ENCODE measurements around the gene HOXA2. TPM values are rescaled to one million over a fixed set of nuclear protein-coding genes. Genes with fewer than 3 reads are reported as not detected.

HOXA2 gene
- total RNA-seq, 1 experiment from 2014 or later: not detected

GRCh38 chr7:27124902-27125689 is 22.6 kb upstream of the HOXA2 start:
- Histone ChIP-seq H3K9me3 (ENCODE audit: low read depth, low read length, poor library complexity, severe bottlenecking) (no peaks in the 10 kb centered on the region), H3K4me3 (ENCODE audit: low read depth, low read length, poor library complexity, severe bottlenecking) (no peak overlapping the region), H3K36me3 (ENCODE audit: insufficient read depth, low read length, poor library complexity, severe bottlenecking) (no peaks in the 10 kb centered on the region), H3K4me1 (ENCODE audit: insufficient read depth, low read length, poor library complexity, severe bottlenecking) (no peaks in the 10 kb centered on the region), H3K27ac (ENCODE audit: low read depth, low read length, poor library complexity, severe bottlenecking) (no peak overlapping the region), H3K27me3 (replicated peaks; ENCODE audit: insufficient read depth, low read depth, low read length, poor library complexity) (peaks cover 100% of the 10 kb centered on the region)
- DNase-seq (ENCODE audit: low spot score): no peak
- BruUV-seq (replicated peaks): no TSS peak
- intact Hi-C loops (cut with micrococcal nuclease; ENCODE audit: unreplicated experiment): no loop called here
- TF ChIP-seq CTCF (conservative IDR thresholded peaks at IDR 0.05; ENCODE audit: low read depth, low read length): no peak
- TF ChIP-seq EZH2 (IDR thresholded peaks at IDR 0.05; ENCODE audit: borderline replicate concordance, low read depth, low read length, poor library complexity, severe bottlenecking): no peak
- ChIA-PET CTCF (no interaction called here), POLR2A (ENCODE audit: low non-redundant PET) (no interaction called here)

GRCh38 chr7:27124096-27124901 is 21.8 kb upstream of the HOXA2 start:
- Histone ChIP-seq H3K9me3 (ENCODE audit: low read depth, low read length, poor library complexity, severe bottlenecking) (no peaks in the 10 kb centered on the region), H3K27ac (ENCODE audit: low read depth, low read length, poor library complexity, severe bottlenecking) (no peak overlapping the region), H3K36me3 (ENCODE audit: insufficient read depth, low read length, poor library complexity, severe bottlenecking) (no peaks in the 10 kb centered on the region), H3K27me3 (replicated peaks; ENCODE audit: insufficient read depth, low read depth, low read length, poor library complexity) (peaks cover 100% of the 10 kb centered on the region), H3K4me3 (ENCODE audit: low read depth, low read length, poor library complexity, severe bottlenecking) (no peak overlapping the region), H3K4me1 (ENCODE audit: insufficient read depth, low read length, poor library complexity, severe bottlenecking) (no peaks in the 10 kb centered on the region)
- ChIA-PET POLR2A (ENCODE audit: low non-redundant PET) (no interaction called here), CTCF (no interaction called here)
- intact Hi-C loops (cut with micrococcal nuclease; ENCODE audit: unreplicated experiment): no loop called here
- DNase-seq (ENCODE audit: low spot score): no peak
- peak; percentile 87 for TF ChIP-seq EZH2 (IDR thresholded peaks at IDR 0.05; ENCODE audit: borderline replicate concordance, low read depth, low read length, poor library complexity, severe bottlenecking)
- no peak for TF ChIP-seq CTCF (conservative IDR thresholded peaks at IDR 0.05; ENCODE audit: low read depth, low read length)
- BruUV-seq (replicated peaks): no TSS peak

- no peaks in the 10 kb centered on the region for H3K9me3 ChIP-seq (ENCODE audit: low read depth, low read length, poor library complexity, severe bottlenecking)
- H3K27me3 ChIP-seq (replicated peaks; ENCODE audit: insufficient read depth, low read depth, low read length, poor library complexity): peaks cover 100% of the 10 kb centered on the region
- POLR2A ChIA-PET (ENCODE audit: low non-redundant PET): no interaction called here
- H3K4me1 ChIP-seq (ENCODE audit: insufficient read depth, low read length, poor library complexity, severe bottlenecking): no peaks in the 10 kb centered on the region
- H3K36me3 ChIP-seq (ENCODE audit: insufficient read depth, low read length, poor library complexity, severe bottlenecking): no peaks in the 10 kb centered on the region
- BruUV-seq (replicated peaks): no TSS peak
- TF ChIP-seq EZH2 (IDR thresholded peaks at IDR 0.05; ENCODE audit: borderline replicate concordance, low read depth, low read length, poor library complexity, severe bottlenecking) (no peak), CTCF (conservative IDR thresholded peaks at IDR 0.05; ENCODE audit: low read depth, low read length) (no peak)
- no peak overlapping the region for H3K27ac ChIP-seq (ENCODE audit: low read depth, low read length, poor library complexity, severe bottlenecking)
- DNase-seq (ENCODE audit: low spot score): no peak
- H3K4me3 ChIP-seq (ENCODE audit: low read depth, low read length, poor library complexity, severe bottlenecking): no peak overlapping the region
- CTCF ChIA-PET: no interaction called here
- intact Hi-C loops (cut with micrococcal nuclease; ENCODE audit: unreplicated experiment): no loop called here
Observed at GRCh38 chr7:27123477-27124053, 21.1 kb upstream of the HOXA2 start.
